B cell (primary cell): ENCODE results near the gene PPP1R15A. TPM values are rescaled to one million over a fixed set of nuclear protein-coding genes. Genes with fewer than 3 reads are reported as not detected.

Experiments used
- ATAC-seq: fragments of 200-7000 bp; cut with Tn5 transposase; one replicate; pipeline ENCODE4 v1.10.0; 2021; ENCODE audit warnings: low read depth, mild to moderate bottlenecking, moderate number of reproducible peaks, moderate library complexity
- CTCF ChIA-PET: fragments of 350-600 bp; sonication (Branson Sonifier 250); formaldehyde crosslinking; loops from one replicate; lab custom pipeline; 2021; ENCODE audit warnings: antibody characterized with exemption, inconsistent platforms; lab: Charles Lee
- POLR2A ChIA-PET: fragments of 350-600 bp; sonication (Branson Sonifier 250); formaldehyde crosslinking; loops from one replicate; lab custom pipeline; 2021; ENCODE audit warnings: antibody characterized with exemption; lab: Charles Lee
- DNase-seq: peaks from one replicate; pipeline ENCODE4 v3.0.0; 2013
- H2AFZ ChIP-seq: 2 replicates; pipeline ENCODE4 v1.6.1; 2012; ENCODE audit warnings: mild to moderate bottlenecking, low read depth, low read length; ENCODE audit not compliant: insufficient read depth, poor library complexity, severe bottlenecking
- H3K27ac ChIP-seq, 2 donors: 1 replicate in 1 of 2; 2 replicates in 1 of 2; pipeline ENCODE4 v1.5.1; 2012 to 2013; ENCODE audit warnings: low read length in 2 of 2, mild to moderate bottlenecking in 2 of 2, moderate library complexity in 1 of 2
- H3K27me3 ChIP-seq, 4 experiments: fragments of 200-600 bp in 1 of 4; sonication (generic) in 1 of 4; replicated peaks in 1 of 4; 1 replicate in 2 of 4; 2 replicates in 2 of 4; pipeline versions ENCODE4 v1.6.1 to v1.7.0; 2013 to 2016; ENCODE audit warnings: low read length in 3 of 4, mild to moderate bottlenecking in 2 of 4, mixed read lengths in 1 of 4, moderate library complexity in 1 of 4; ENCODE audit not compliant: insufficient read depth in 4 of 4, control insufficient read depth in 3 of 4; ENCODE audit errors: control extremely low read depth in 1 of 4
- H3K36me3 ChIP-seq, 2 experiments: replicated peaks in 1 of 2; 1 replicate in 1 of 2; 2 replicates in 1 of 2; pipeline versions ENCODE4 v1.6.1 to v1.7.1; 2013; ENCODE audit warnings: low read length in 1 of 2; ENCODE audit not compliant: insufficient read depth in 2 of 2, control insufficient read depth in 1 of 2; ENCODE audit errors: control extremely low read depth in 1 of 2, extremely low read depth in 1 of 2
- H3K4me1 ChIP-seq, 2 donors: fragments of 200-600 bp in 1 of 2; sonication (generic) in 1 of 2; 1 replicate in 1 of 2; 2 replicates in 1 of 2; pipeline versions ENCODE4 v1.5.1 to v1.6.1; 2013 to 2017; ENCODE audit warnings: low read length in 2 of 2; ENCODE audit not compliant: control insufficient read depth in 2 of 2, insufficient read depth in 2 of 2
- H3K4me2 ChIP-seq: replicated peaks from 2 replicates; pipeline ENCODE3; 2012; ENCODE audit warnings: mild to moderate bottlenecking, low read depth, low read length; ENCODE audit not compliant: poor library complexity, severe bottlenecking
- H3K4me3 ChIP-seq, 5 experiments: fragments of 200-600 bp in 1 of 5; sonication (generic) in 1 of 5; 1 replicate in 3 of 5; 2 replicates in 2 of 5; pipeline versions ENCODE4 v1.5.1 to v1.7.0; 2011 to 2016; ENCODE audit warnings: low read length in 4 of 5, mild to moderate bottlenecking in 4 of 5, low read depth in 2 of 5, control low read depth in 1 of 5, moderate library complexity in 1 of 5; ENCODE audit not compliant: insufficient read depth in 1 of 5; ENCODE audit errors: control extremely low read depth in 1 of 5, extremely low read depth in 1 of 5
- H3K79me2 ChIP-seq: fragments of 200-600 bp; sonication (generic); one replicate; pipeline ENCODE4 v1.6.0; 2016; ENCODE audit warnings: low read length; ENCODE audit not compliant: control insufficient read depth, insufficient read depth
- H3K9ac ChIP-seq: fragments of 200-600 bp; sonication (generic); 2 replicates; pipeline ENCODE4 v1.6.1; 2017; ENCODE audit warnings: mild to moderate bottlenecking, low read length, moderate library complexity
- H3K9me3 ChIP-seq, 3 donors: one replicate each; pipeline versions ENCODE4 v1.6.1 to v1.7.1; 2013; ENCODE audit warnings: low read length in 2 of 3; ENCODE audit not compliant: control insufficient read depth in 2 of 3, insufficient read depth in 1 of 3; ENCODE audit errors: control extremely low read depth in 1 of 3
- H4K20me1 ChIP-seq: 2 replicates; pipeline ENCODE4 v1.6.0; 2012; ENCODE audit warnings: mild to moderate bottlenecking, low read length; ENCODE audit not compliant: insufficient read depth, control insufficient read depth, poor library complexity, severe bottlenecking
- H3K27ac Mint-ChIP-seq: one replicate; pipeline ENCODE4 v1.8.0; 2021; ENCODE audit warnings: mixed read lengths
- H3K27me3 Mint-ChIP-seq: one replicate; pipeline ENCODE4 v1.8.0; 2021; ENCODE audit warnings: mixed read lengths
- H3K4me1 Mint-ChIP-seq: one replicate; pipeline ENCODE4 v1.8.0; 2021; ENCODE audit warnings: mixed read lengths
- H3K4me3 Mint-ChIP-seq: one replicate; pipeline ENCODE4 v1.8.0; 2021; ENCODE audit warnings: mixed read lengths
- H3K9me3 Mint-ChIP-seq: one replicate; pipeline ENCODE4 v1.8.0; 2022; ENCODE audit warnings: mixed read lengths; ENCODE audit not compliant: insufficient read depth
- EZH2 ChIP-seq: IDR thresholded peaks from 2 replicates; pipeline ENCODE4 v1.6.1; 2012; ENCODE audit warnings: borderline replicate concordance, low read depth, mild to moderate bottlenecking, moderate library complexity, low read length; ENCODE audit not compliant: insufficient read depth, poor library complexity, severe bottlenecking
- WGBS: methylation state at CpG from one replicate; pipeline ENCODE4 v1.1.5; 2013; ENCODE audit warnings: missing lambda C conversion rate; ENCODE audit not compliant: insufficient coverage; 5-methylcytosine and 5-hydroxymethylcytosine counted together
- intact Hi-C: fragments of 100-400 bp; cut with micrococcal nuclease; formaldehyde crosslinking; loops from one replicate; pipeline ENCODE4 v1.10.0; 2022
- polyA plus RNA-seq: library from polyadenylated mRNA; depleted of rRNA; stranded (reverse); fragments of >200 nt; gene quantifications from 2 replicates; pipeline ENCODE4 v1.2.3, GENCODE V29; 2012
- total RNA-seq, 2 donors: library from RNA; stranded (reverse); fragments of 120-200 nt in 1 of 2; gene quantifications; 1 replicate in 1 of 2; 2 replicates in 1 of 2; pipeline versions ENCODE4 v1.2.3 to v1.2.4, GENCODE V29; 2013 to 2022
- TF ChIP-seq, protein P1 (sequence below): fragments of 200-600 bp; IDR thresholded peaks from one replicate; pipeline ENCODE4 v1.8.0; 2022; ENCODE audit warnings: antibody characterized with exemption, mild to moderate bottlenecking

The PPP1R15A gene
- total and polyA plus RNA-seq, 2 donors (not counting 1 experiment from before 2014, with no cell fraction given): 122 to 1,029 TPM

DNA sequence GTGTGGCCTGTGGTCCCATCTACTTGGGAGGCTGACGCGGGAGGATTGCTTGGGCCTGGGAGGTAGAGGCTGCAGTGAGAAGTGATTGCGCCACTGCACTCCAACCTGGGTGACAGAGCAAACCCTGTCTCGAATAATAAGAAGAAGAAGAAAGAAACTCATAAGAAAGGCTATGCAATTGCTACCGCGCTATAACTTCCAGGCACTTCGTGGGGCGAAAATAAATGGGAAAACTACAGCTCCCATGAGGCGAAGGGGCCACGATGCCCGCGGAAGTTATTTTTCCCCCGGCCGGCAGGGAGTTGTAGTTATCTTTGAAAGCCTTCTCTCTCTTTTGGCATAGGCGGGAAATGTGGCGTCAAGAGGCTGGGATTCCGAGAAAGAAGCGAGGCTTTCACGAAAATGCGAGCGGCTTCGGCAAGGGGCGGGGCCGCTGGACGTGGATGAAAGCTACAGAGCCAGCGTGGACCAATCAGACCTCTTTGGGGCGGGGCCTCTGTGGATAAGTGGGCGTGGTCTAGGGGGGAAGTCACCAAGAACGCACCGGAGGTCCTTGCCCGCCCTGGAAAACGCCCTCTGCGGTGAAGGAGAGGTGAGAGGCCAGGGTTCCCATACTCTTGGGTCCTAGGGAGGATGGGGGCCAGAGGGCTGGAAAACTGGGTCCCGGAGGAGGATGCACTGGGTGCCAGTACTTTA lies 27.7 kb downstream of the PPP1R15A start, which contains the start of gene NUCB1:
NUCB1 (plus strand) TSS at position 532 of the 696 bp plus-strand sequence. CDS start 485 bp downstream, outside the sequence.
- DNase-seq: peak; percentile 96
- Histone ChIP-seq H3K79me2 (peaks cover 34% of the 10 kb centered on the region), H3K9me3 (peaks cover 0 to 7% (median 0%) of the 10 kb centered on the region in 3 donors), H2AFZ (peak within 1 kb of the TSS; percentile 98), H3K27me3 (peaks cover 0 to 25% (median 6%) of the 10 kb centered on the region in 4 experiments), H3K27ac (peak within 1 kb of the TSS; percentile 61 to 83), H3K36me3 (peaks cover 4 to 9% of the 10 kb centered on the region in 2 experiments), H3K9ac (peak within 1 kb of the TSS; percentile 93), H3K4me2 (peak within 1 kb of the TSS; percentile 92), H3K4me1 (peaks cover 18 to 35% of the 10 kb centered on the region in 2 donors), H3K4me3 (peak within 1 kb of the TSS; percentile 62 to 95 (median 82)), H4K20me1 (peaks cover 8% of the 10 kb centered on the region)
- TF ChIP-seq, protein P1, sequence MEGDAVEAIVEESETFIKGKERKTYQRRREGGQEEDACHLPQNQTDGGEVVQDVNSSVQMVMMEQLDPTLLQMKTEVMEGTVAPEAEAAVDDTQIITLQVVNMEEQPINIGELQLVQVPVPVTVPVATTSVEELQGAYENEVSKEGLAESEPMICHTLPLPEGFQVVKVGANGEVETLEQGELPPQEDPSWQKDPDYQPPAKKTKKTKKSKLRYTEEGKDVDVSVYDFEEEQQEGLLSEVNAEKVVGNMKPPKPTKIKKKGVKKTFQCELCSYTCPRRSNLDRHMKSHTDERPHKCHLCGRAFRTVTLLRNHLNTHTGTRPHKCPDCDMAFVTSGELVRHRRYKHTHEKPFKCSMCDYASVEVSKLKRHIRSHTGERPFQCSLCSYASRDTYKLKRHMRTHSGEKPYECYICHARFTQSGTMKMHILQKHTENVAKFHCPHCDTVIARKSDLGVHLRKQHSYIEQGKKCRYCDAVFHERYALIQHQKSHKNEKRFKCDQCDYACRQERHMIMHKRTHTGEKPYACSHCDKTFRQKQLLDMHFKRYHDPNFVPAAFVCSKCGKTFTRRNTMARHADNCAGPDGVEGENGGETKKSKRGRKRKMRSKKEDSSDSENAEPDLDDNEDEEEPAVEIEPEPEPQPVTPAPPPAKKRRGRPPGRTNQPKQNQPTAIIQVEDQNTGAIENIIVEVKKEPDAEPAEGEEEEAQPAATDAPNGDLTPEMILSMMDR: no peak
- TF ChIP-seq EZH2: no peak
- under 1% methylated on average over 25 of the region's 34 CpGs for WGBS
- H3K9me3 Mint-ChIP-seq: no peaks in the 10 kb centered on the region
- peak within 1 kb of the TSS; percentile 96 for H3K4me3 Mint-ChIP-seq
- H3K4me1 Mint-ChIP-seq: peaks cover 31% of the 10 kb centered on the region
- CTCF ChIA-PET: interaction anchor here (1.0 to 2.9 kb wide), 7 partner anchors 18 to 112 kb away, joined by 3 to 12 read pairs (median 3); no protein-coding TSS in a partner anchor
- POLR2A ChIA-PET: interaction anchor here (0.6 to 1.9 kb wide), 8 partner anchors 24 to 262 kb away, joined by 3 to 7 read pairs (median 4); partner anchors contain the start of genes BAX, DBP, FTL and GYS1
- H3K27ac Mint-ChIP-seq: peak within 1 kb of the TSS; percentile 91
- peaks cover 11% of the 10 kb centered on the region for H3K27me3 Mint-ChIP-seq
- peak; percentile 99 for ATAC-seq
- intact Hi-C loops: loop anchor here (1.0 to 2.0 kb wide), 7 partner anchors 24 to 186 kb away; partner anchors contain the start of genes BAX, DHDH, FTL and GYS1
